Transverse colon (tissue), 4 donors: Measurements from ENCODE around the gene CPNE7. TPM values are rescaled to one million over a fixed set of nuclear protein-coding genes. Genes with fewer than 3 reads are reported as not detected.

ENCODE experiments used
- DNase-seq: peaks from one replicate; pipeline ENCODE4 v3.0.0-alpha.2; 2019
- H3K27ac ChIP-seq, 4 donors: fragments of 200-600 bp; sonication (generic); 2 replicates each; pipeline ENCODE4 v1.5.1; 2016 to 2018; ENCODE audit warnings: inconsistent platforms in 4 of 4
- H3K27me3 ChIP-seq: fragments of 200-600 bp; sonication (generic); 2 replicates; pipeline ENCODE4 v1.5.1; 2017; ENCODE audit warnings: inconsistent platforms
- H3K36me3 ChIP-seq, 4 donors: fragments of 200-600 bp; sonication (generic); 2 replicates each; pipeline ENCODE4 v1.5.1; 2017 to 2019; ENCODE audit warnings: inconsistent platforms in 4 of 4
- H3K4me1 ChIP-seq, 4 donors: fragments of 200-600 bp; sonication (generic); 2 replicates each; pipeline ENCODE4 v1.5.1; 2017 to 2020; ENCODE audit warnings: inconsistent platforms in 4 of 4
- H3K4me3 ChIP-seq, 4 donors: fragments of 200-600 bp; sonication (generic); 1 replicate in 1 of 4; 2 replicates in 3 of 4; pipeline versions ENCODE4 v1.5.1 to v1.6.1; 2017 to 2019; ENCODE audit warnings: inconsistent platforms in 4 of 4
- H3K9me3 ChIP-seq, 2 donors: fragments of 200-600 bp; sonication (generic); 2 replicates each; pipeline ENCODE4 v1.5.1; 2017 to 2019; ENCODE audit warnings: inconsistent platforms in 2 of 2
- EP300 ChIP-seq: sonication (generic); formaldehyde crosslinking; IDR thresholded peaks from one replicate; pipeline ENCODE4 v1.6.1; 2017; ENCODE audit warnings: antibody characterized with exemption, low read depth
- POLR2A ChIP-seq: fragments of 450-650 bp; IDR thresholded peaks from one replicate; pipeline ENCODE4 v1.6.1; 2016; ENCODE audit warnings: antibody characterized with exemption, mild to moderate bottlenecking, moderate library complexity
- POLR2AphosphoS5 ChIP-seq, 3 donors: sonication (generic); formaldehyde crosslinking; IDR thresholded peaks; one replicate each; pipeline ENCODE4 v1.6.1; 2016; ENCODE audit warnings: antibody characterized with exemption in 3 of 3
- WGBS, 2 donors: methylation state at CpG; one replicate each; pipeline ENCODE4 v1.1.5; 2018; ENCODE audit warnings: low coverage in 1 of 2; 5-methylcytosine and 5-hydroxymethylcytosine counted together
- in situ Hi-C, 4 donors: fragments of 200-750 bp; cut with MboI; loops; one replicate each; pipeline versions ENCODE4 v1.15.0 to v1.15.1; 2017; ENCODE audit warnings: low sequenced_read_pairs in 3 of 4, low pct_ligation_motif_present in 1 of 4, low pct_unique_long_range_greater_than_20kb in 1 of 4
- intact Hi-C: fragments of 100-400 bp; cut with DNase I; formaldehyde crosslinking; loops from one replicate; pipeline ENCODE4 v1.15.1; 2023; ENCODE audit warnings: low total_unique reads
- total RNA-seq, 4 donors: library from RNA; depleted of rRNA; stranded (reverse); fragments of >200 nt; gene quantifications; one replicate each; pipeline ENCODE4 v1.1.0, GENCODE V29; 2016
- TF ChIP-seq, protein P1 (sequence below), 5 experiments: fragments of 200-600 bp in 3 of 5; fragments of 450-650 bp in 2 of 5; sonication (generic) in 3 of 5; IDR thresholded peaks; 1 replicate in 2 of 5; 2 replicates in 3 of 5; pipeline ENCODE4 v1.5.1; 2016 to 2017; ENCODE audit warnings: antibody characterized with exemption in 5 of 5, inconsistent platforms in 3 of 5, mild to moderate bottlenecking in 2 of 5, moderate library complexity in 1 of 5

Gene CPNE7
- total RNA-seq, 4 donors from 2014 or later: 0.41 to 5.0 (median 0.79) TPM; not detected in 1

- WGBS, 2 donors: 55% methylated on average over 6 of the region's 6 CpGs; no CpG with 5 or more reads in 1 of the 2 donors
- TF ChIP-seq POLR2AphosphoS5 (IDR thresholded peaks at IDR 0.05): no peak
- TF ChIP-seq EP300: no peak
- TF ChIP-seq, protein P1, sequence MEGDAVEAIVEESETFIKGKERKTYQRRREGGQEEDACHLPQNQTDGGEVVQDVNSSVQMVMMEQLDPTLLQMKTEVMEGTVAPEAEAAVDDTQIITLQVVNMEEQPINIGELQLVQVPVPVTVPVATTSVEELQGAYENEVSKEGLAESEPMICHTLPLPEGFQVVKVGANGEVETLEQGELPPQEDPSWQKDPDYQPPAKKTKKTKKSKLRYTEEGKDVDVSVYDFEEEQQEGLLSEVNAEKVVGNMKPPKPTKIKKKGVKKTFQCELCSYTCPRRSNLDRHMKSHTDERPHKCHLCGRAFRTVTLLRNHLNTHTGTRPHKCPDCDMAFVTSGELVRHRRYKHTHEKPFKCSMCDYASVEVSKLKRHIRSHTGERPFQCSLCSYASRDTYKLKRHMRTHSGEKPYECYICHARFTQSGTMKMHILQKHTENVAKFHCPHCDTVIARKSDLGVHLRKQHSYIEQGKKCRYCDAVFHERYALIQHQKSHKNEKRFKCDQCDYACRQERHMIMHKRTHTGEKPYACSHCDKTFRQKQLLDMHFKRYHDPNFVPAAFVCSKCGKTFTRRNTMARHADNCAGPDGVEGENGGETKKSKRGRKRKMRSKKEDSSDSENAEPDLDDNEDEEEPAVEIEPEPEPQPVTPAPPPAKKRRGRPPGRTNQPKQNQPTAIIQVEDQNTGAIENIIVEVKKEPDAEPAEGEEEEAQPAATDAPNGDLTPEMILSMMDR (IDR thresholded peaks at IDR 0.05): no peak
- TF ChIP-seq POLR2A: no peak
- in situ Hi-C loops (no loop called here), intact Hi-C loops (no loop called here)
- Histone ChIP-seq H3K36me3 (no peaks in the 10 kb centered on the region), H3K4me1 (no peaks in the 10 kb centered on the region), H3K27me3 (peaks cover 74% of the 10 kb centered on the region), H3K27ac (no peak overlapping the region), H3K9me3 (no peaks in the 10 kb centered on the region), H3K4me3 (no peak overlapping the region)
- no peak for DNase-seq
Observed at GRCh38 chr16:89617036-89617435, 41.5 kb downstream of the CPNE7 start.

- in situ Hi-C loops: no loop called here
- intact Hi-C loops: no loop called here
- Histone ChIP-seq H3K27me3 (peaks cover 72% of the 10 kb centered on the region), H3K4me3 (no peak overlapping the region), H3K36me3 (no peaks in the 10 kb centered on the region), H3K4me1 (no peaks in the 10 kb centered on the region), H3K27ac (no peak overlapping the region), H3K9me3 (no peaks in the 10 kb centered on the region)
- no peak for DNase-seq
- 36 to 54% methylated on average over 9 to 16 of the region's 16 CpGs for WGBS, 2 donors
- TF ChIP-seq EP300: no peak
- TF ChIP-seq, protein P1 (IDR thresholded peaks at IDR 0.05): no peak
Observed at GRCh38 chr16:89618109-89618998, 42.8 kb downstream of the CPNE7 start.

DNA sequence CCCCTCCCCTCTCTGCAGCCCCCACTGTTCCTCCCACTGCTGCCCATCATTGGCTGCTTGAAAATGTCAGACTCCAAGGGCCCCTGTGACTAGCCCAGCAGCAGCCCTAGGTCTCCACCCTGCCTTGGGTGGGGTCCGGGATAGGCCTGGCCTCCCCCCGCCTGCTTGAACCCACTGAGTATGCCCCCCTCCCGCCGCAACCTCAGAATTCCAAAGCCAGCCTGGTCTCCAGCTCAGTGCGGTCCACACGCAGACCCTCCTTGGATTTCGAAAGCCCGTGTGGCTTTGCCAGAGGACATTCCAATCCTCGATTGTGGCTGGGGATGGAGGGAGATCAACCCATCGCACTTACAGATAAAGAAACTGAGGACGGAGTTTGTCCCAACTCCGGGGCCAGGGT lies 44.3 kb downstream of the CPNE7 start:
- in situ Hi-C loops: no loop called here
- no peak for DNase-seq
- TF ChIP-seq, protein P1 (IDR thresholded peaks at IDR 0.05): no peak
- TF ChIP-seq POLR2AphosphoS5 (IDR thresholded peaks at IDR 0.05): no peak
- no peak for TF ChIP-seq EP300
- TF ChIP-seq POLR2A: no peak
- intact Hi-C loops: no loop called here
- 77% methylated on average over 11 of the region's 12 CpGs; no CpG with 5 or more reads in 1 of the 2 donors for WGBS, 2 donors
- no peak overlapping the region for H3K4me3 ChIP-seq
- peaks cover 74% of the 10 kb centered on the region for H3K27me3 ChIP-seq
- H3K36me3 ChIP-seq: no peaks in the 10 kb centered on the region
- H3K27ac ChIP-seq: no peak overlapping the region
- H3K9me3 ChIP-seq: no peaks in the 10 kb centered on the region
- no peaks in the 10 kb centered on the region for H3K4me1 ChIP-seq

DNA sequence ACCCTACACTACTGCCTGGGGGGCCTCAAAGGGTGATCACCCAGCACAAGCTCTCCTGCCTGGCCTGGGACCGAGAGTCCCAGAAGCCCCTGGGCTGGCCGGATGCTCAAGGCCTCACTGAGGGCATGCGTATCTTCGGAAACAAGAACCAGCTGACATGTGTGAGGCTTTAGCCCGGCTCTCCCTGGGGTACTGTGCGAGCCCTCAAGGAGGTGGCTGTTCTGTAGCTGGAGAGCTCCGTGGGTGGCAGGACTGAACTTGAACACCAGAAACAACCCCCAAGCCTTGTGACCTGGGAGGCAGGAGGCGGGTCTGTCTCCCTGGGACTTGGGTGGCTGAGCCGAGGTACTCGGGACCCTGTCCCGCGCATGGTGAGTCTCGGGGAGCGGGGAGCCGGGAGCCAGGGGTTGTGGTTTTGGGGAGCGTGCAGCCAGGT lies 44.9 kb downstream of the CPNE7 start:
- no peak overlapping the region for H3K4me3 ChIP-seq
- peaks cover 74% of the 10 kb centered on the region for H3K27me3 ChIP-seq
- DNase-seq: no peak
- intact Hi-C loops (no loop called here), in situ Hi-C loops (no loop called here)
- TF ChIP-seq EP300: no peak
- TF ChIP-seq, protein P1 (IDR thresholded peaks at IDR 0.05): no peak
- H3K4me1 ChIP-seq: no peaks in the 10 kb centered on the region
- no peaks in the 10 kb centered on the region for H3K36me3 ChIP-seq
- no peaks in the 10 kb centered on the region for H3K9me3 ChIP-seq
- no peak overlapping the region for H3K27ac ChIP-seq
- 33 to 82% methylated on average over 1 to 16 of the region's 16 CpGs for WGBS, 2 donors
